22Rv1 (cell line): ENCODE results near the gene RET.

Source experiments
- H3K27ac ChIP-seq: fragments of 450-650 bp; 2 replicates; pipeline ENCODE4 v1.5.1; 2017
- ZFX ChIP-seq: fragments of 450-650 bp; IDR thresholded peaks from 2 replicates; pipeline ENCODE4 v1.6.1; 2017; ENCODE audit warnings: antibody characterized with exemption, borderline replicate concordance
- TF ChIP-seq, protein P1 (sequence below): fragments of 450-650 bp; IDR thresholded peaks from 2 replicates; pipeline ENCODE4 v1.5.1; 2017; ENCODE audit warnings: mild to moderate bottlenecking

Gene RET

DNA sequence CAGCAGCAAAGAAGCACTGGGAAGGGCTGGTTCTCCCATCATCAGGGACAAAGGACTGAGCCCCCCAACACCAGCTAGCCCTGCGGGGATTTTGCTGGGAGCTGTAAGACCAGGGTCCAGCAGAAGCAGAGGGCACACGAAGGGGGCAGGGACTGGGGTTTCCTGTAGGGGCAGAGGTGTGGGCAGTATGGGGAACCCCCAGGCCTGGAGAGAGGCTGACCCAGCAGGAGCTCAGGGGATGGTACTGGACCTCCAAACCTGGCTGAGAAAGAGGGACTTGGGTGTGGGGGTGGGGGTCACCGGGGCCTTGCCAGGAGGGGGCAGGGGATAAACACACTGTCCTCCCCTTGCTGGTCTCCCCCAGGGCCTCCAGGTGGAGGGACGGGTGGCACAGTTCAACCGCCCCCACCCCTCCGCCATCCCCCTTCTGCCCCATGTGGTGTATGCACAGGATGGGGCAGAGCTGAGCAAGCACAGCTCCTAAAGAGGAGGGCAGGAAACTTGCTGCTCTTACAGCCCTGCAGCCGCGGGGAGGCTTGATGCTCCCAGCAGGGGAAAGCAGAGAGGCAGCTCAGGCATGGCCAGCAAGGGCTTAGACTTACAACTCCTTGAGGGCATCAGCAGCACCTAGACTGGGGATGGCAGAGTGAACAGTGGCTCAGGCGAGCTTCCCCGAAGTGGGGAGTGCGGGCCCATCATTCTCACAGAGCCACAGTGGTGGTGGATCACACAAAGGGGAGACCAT lies 12.4 kb upstream of the RET start:
- H3K27ac ChIP-seq = no peak overlapping the region
- TF ChIP-seq, protein P1, sequence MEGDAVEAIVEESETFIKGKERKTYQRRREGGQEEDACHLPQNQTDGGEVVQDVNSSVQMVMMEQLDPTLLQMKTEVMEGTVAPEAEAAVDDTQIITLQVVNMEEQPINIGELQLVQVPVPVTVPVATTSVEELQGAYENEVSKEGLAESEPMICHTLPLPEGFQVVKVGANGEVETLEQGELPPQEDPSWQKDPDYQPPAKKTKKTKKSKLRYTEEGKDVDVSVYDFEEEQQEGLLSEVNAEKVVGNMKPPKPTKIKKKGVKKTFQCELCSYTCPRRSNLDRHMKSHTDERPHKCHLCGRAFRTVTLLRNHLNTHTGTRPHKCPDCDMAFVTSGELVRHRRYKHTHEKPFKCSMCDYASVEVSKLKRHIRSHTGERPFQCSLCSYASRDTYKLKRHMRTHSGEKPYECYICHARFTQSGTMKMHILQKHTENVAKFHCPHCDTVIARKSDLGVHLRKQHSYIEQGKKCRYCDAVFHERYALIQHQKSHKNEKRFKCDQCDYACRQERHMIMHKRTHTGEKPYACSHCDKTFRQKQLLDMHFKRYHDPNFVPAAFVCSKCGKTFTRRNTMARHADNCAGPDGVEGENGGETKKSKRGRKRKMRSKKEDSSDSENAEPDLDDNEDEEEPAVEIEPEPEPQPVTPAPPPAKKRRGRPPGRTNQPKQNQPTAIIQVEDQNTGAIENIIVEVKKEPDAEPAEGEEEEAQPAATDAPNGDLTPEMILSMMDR = no peak
- TF ChIP-seq ZFX = no peak

DNA sequence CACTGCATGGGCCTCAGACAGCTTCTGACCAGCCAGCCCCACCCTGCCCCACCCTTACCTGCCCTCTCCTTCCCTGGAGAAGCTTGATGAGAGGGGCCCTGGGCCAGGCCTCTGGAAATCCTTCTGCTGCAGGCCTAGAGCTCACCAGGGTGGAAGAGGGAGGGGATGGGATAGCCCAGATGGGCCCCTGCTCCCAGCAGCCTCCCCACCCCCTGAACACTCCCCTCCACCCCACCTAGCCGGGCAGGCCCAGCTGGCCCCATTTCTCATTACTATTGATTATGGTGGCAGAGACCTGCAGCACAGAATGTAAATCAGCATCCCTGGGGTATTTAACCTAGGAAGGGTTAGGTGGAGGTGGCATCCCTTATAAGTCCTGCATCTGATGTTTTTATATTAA lies 11.6 kb upstream of the RET start:
- TF ChIP-seq, protein P1 = no peak
- no peak for TF ChIP-seq ZFX
- H3K27ac ChIP-seq = no peak overlapping the region

DNA sequence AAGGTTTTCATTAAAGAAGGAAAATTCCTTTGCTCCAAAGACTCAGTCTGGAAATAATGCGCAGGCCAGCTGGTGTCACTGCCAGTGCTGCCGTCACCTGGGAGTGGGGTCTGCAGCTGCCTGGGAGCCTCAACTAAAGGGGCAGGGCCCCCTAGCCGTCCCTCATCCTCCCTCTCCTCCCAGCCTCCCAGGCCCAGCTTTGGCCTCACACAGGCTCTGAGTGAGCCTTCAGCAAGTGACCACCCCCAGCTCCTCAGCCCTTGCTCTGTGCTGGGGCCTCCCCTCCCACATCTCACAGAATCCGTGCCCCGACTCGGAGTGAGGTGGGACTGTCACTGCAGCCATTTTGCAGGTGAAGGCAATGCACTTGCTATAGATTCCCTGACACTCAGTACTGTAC lies 11.1 kb upstream of the RET start:
- no peak for TF ChIP-seq ZFX
- TF ChIP-seq, protein P1 = no peak
- H3K27ac ChIP-seq = no peak overlapping the region

DNA sequence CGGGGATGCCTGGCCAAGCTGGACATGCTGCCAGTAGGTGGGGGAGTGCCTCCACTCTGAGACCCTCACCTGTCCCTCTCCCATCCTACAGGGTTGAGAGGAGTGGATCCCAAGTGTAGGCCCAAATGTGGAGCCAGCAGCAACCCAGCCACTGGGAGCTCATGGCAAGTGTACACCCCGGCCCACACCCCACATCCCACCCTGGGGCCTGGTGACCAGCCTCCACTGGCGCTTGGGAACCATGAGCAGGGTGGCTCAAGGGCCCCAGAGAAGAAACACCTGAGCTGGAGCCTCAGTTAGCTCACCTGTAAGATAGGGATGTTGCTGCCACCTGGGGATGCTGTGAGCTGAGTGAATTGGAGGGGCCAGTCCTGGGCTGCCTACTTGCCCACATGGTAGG lies 10.4 kb upstream of the RET start:
- no peak for TF ChIP-seq ZFX
- TF ChIP-seq, protein P1 = no peak
- no peak overlapping the region for H3K27ac ChIP-seq

DNA sequence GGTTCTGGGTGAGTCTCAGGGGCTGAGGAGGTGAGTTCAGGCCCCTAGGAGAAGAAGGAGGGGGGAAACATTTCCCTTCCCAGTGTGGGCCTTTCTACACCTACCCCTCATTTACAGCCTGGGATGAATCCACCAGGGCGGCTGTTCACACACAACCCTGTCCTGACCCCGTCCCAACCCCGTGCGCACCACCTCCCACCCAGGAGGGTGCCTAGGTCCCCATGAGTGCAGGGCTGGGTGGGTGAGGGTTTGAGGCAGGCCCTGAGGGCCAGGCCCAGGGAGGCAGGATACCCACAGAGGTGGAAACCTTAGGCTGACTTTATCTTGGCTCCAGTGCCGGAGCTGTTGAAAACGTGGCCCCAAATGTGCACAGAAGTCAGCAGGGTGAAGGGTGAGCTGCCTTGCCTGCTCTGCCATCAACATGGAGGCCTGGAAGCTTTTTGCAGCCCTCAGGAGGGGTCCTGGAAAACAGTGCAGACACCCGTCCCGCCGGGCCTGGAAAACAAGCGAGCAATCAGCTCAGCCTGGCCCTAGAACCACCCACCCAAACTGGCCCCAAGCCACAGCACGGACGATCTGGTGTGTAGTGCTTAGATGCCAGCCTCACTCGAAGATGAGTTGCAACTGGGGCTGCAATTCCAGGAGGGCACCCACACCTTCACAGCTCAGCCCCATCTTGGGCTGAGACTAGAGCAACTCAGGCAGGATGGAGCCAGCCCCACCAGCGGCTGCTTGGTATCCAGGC lies 9.3 kb upstream of the RET start:
- TF ChIP-seq ZFX = no peak
- TF ChIP-seq, protein P1 = no peak
- H3K27ac ChIP-seq = no peak overlapping the region

DNA sequence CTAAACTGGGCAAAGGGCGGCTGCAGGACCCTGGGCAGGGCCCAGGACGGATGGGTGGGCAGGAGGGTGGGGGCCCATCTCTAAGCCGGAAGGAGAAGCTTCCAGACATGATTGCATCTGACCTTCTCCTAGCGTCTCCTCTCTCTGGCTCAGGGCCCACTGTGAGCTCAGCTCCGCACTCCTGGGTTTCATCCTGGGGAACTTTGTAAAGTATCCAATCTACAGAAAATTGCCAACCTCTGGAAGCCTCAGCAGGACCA lies 8.8 kb upstream of the RET start:
- TF ChIP-seq ZFX = no peak
- TF ChIP-seq, protein P1 = no peak
- H3K27ac ChIP-seq = no peak overlapping the region

DNA sequence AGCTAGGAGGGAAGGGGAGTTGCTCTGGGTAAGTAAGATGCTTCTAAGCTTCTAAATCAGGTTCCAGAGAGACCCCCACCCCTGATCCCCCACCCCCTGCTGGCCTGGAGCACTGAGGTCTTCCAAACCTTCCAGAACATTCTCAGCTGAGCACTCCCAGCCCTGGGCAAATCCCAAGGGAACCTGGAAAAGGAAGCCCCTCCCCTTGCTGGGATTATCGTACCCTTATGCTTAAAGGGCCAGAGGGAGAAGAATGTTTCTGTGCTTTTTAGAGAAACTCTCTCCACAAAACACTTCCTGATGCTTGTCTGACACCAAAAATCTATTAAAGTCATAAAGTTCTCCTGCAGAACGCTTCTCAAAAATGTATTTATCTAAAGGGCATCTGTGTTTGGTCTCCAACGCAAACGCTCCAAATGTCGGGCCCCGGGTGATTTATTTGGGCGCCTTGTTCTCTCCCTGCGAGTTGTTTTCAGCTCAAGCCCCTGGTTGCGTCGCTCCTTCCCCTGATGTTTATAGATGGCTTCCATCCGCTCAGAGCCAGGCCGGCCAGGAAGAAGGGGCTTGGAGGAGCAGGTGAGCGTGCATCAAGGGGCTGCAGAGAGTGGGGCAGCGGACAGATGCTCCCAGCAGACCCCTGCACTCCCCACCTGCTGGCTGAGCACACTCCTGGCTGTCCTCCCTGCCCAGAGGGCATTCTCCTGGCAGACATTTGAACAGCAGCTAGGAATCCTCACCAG lies 8.2 kb upstream of the RET start:
- no peak overlapping the region for H3K27ac ChIP-seq

More for the DNA sequence above, 8.2 kb upstream of the RET start:
- TF ChIP-seq, protein P1 = no peak
- no peak for TF ChIP-seq ZFX
